Spleen (tissue), 7 donors: ENCODE measurements around the gene DEAF1.

Experiments
- CTCF ChIP-seq, 11 experiments: fragments of 200-600 bp in 7 of 11; fragments of 450-650 bp in 4 of 11; sonication (generic) in 4 of 11; IDR thresholded peaks in 8 of 11; conservative IDR thresholded peaks in 3 of 11; 1 replicate in 7 of 11; 2 replicates in 4 of 11; pipeline versions ENCODE4 v1.4.0 to v1.8.0; 2016 to 2021; ENCODE audit warnings: antibody characterized with exemption in 11 of 11, inconsistent platforms in 4 of 11, mild to moderate bottlenecking in 1 of 11
- POLR2A ChIP-seq, 3 donors: fragments of 450-650 bp; IDR thresholded peaks; one replicate each; pipeline ENCODE4 v1.5.1; 2017; ENCODE audit warnings: antibody characterized with exemption in 3 of 3, mild to moderate bottlenecking in 1 of 3
- POLR2AphosphoS5 ChIP-seq, 3 donors: sonication (generic); formaldehyde crosslinking; IDR thresholded peaks; one replicate each; pipeline ENCODE4 v1.5.1; 2017; ENCODE audit warnings: antibody characterized with exemption in 3 of 3
- donor health status: DM: no; HTN: no; CAD: no; lungs with moderate emphysema.
- donor health status: DM: no; HTN: no; CAD: no.
- donor health status: DM: no; HTN: no; CAD: no.

DNA sequence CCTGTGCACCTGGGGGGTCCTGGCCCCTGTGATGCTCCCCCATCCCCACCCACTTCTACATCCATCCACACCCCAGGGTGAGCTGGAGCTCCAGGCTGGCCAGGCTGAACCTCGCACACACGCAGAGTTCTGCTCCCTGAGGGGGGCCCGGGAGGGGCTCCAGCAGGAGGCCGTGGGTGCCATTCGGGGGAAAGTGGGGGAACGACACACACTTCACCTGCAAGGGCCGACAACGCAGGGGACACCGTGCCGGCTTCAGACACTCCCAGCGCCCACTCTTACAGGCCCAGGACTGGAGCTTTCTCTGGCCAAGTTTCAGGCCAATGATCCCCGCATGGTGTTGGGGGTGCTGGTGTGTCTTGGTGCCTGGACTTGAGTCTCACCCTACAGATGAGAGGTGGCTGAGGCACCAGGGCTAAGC lies 32.3 kb upstream of the DEAF1 start:
- TF ChIP-seq POLR2A (IDR thresholded peaks at IDR 0.05) (no peak), CTCF (IDR thresholded peaks at IDR 0.05 in 8 of 11, conservative IDR thresholded peaks at IDR 0.05 in 3 of 11) (no peak), POLR2AphosphoS5 (IDR thresholded peaks at IDR 0.05) (no peak)
